Fibroblast of upper back skin (primary cell): ENCODE results near the gene PTPRQ.
"Not testable (repeated sequence)": the region's sequence is repeated elsewhere in the genome, so short reads cannot be mapped to it uniquely, and the experiment has no call there.

Source experiments
- DNase-seq: peaks from one replicate; pipeline ENCODE4 v3.0.0-alpha.2; 2013

PTPRQ gene, protein sequence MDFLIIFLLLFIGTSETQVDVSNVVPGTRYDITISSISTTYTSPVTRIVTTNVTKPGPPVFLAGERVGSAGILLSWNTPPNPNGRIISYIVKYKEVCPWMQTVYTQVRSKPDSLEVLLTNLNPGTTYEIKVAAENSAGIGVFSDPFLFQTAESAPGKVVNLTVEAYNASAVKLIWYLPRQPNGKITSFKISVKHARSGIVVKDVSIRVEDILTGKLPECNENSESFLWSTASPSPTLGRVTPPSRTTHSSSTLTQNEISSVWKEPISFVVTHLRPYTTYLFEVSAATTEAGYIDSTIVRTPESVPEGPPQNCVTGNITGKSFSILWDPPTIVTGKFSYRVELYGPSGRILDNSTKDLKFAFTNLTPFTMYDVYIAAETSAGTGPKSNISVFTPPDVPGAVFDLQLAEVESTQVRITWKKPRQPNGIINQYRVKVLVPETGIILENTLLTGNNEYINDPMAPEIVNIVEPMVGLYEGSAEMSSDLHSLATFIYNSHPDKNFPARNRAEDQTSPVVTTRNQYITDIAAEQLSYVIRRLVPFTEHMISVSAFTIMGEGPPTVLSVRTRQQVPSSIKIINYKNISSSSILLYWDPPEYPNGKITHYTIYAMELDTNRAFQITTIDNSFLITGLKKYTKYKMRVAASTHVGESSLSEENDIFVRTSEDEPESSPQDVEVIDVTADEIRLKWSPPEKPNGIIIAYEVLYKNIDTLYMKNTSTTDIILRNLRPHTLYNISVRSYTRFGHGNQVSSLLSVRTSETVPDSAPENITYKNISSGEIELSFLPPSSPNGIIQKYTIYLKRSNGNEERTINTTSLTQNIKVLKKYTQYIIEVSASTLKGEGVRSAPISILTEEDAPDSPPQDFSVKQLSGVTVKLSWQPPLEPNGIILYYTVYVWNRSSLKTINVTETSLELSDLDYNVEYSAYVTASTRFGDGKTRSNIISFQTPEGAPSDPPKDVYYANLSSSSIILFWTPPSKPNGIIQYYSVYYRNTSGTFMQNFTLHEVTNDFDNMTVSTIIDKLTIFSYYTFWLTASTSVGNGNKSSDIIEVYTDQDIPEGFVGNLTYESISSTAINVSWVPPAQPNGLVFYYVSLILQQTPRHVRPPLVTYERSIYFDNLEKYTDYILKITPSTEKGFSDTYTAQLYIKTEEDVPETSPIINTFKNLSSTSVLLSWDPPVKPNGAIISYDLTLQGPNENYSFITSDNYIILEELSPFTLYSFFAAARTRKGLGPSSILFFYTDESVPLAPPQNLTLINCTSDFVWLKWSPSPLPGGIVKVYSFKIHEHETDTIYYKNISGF (N-terminal part only)

DNA sequence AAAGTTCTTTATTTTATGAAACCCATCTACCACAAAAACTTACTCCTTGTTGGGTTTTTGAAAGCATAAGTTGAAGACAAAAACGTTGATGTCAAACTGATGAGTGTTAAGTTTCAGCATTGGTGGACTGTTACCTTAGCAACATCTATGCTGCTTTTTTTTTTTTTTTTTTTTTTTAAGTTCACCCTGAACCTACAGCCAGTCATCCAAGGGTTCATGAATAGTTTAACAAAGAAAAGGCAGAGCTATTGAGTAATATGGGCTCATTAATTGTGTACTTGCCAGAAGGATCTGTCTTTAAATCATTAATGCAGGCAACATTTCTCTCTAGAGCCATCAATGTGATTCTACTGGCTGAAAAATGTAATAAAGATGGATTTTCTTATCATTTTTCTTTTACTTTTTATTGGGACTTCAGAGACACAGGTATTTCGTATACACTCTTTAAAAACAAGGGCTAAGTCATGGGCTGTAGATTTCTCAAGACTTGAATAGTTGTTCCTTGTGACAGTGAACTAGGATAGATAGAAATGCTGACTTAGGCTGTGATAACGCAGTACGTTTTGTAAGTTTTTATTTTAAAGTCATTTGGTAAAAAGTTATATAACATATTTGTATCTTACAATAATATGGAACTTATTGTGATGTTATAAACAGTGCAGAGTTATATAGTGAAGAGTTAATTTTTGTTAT, at the start of gene PTPRQ:
TSS of gene PTPRQ (plus strand) at position 262 of the 693 bp plus-strand sequence. CDS start at position 373, 111 bp downstream.
- peak; percentile 62 for DNase-seq

DNA sequence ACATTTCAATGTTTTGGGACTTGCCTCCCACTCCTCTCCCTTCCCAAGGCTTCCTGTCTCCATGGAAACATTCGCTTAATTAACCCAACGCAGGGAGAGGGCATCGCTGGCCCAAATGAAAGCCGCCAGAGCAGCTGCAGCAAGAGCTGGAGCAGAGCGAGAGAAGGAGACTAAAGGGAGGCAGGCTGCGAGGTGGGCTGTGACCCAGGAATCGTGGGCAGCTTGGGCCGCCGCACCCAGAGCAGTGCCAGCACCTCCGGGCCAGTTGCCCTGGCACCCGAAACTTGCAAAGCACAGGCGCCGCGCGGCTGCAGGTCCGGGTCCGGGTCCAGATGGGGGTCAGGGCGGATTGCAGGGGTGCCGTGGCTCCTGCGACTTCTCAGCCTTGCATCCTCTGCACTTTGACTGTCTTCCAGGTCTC, 43.5 kb upstream of the PTPRQ start:
- DNase-seq: no peak

DNA sequence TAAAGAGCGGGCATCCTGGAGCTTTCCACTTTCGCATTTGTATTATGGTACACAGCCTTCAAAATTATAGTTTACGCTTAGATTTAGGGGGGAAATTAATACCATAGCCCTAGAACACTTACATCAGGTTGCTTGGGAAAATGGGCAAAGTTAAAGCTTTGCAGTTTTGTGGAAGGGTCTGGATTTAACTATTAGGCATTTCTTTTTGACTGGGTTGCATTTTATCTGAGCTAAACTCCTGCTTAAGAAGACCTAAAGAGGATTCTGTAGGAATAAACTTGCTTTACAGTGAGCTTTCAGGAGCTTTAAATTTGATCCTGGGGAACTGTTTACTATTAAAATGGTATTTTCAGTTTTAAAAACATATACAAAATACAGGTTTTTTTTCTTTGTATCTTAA, 42.8 kb upstream of the PTPRQ start:
- no peak for DNase-seq

DNA sequence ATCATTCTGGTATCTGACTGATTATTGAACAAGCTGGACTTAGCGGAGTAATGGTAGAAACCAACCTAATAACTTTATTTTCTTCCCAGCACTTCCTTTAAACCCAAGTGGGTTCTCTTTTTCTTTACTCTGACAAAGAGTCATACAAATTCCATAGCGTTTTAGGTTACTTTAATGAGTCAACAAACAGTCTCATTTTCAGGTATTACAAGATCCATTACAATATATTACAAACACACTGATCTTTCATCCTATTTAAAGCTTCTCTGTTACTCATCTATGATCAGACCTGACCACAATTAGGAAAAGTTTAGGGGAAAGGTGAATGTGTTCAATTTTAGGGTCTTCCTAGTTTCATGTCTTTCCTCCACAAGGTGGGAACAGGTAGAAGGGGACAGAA, 39.4 kb upstream of the PTPRQ start:
- DNase-seq: no peak

DNA sequence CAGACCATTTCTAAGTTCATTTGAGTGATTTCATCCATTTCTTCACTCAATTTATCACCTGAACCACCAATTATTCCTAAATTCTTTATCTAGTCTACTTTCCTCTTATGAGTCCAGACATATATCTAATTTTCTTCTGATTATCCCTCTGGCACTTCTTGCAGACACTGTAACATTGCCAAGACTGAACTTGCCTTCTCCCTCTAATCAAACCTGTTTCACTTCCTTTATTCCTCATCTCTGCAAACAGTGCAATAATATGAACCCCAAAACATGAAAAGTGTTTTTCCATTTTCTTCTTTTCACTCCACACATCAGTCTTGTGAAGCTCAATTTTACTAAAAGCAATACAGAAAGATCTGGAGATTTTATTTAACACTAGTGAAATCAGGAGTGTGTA, 37.8 kb upstream of the PTPRQ start:
- no peak for DNase-seq

DNA sequence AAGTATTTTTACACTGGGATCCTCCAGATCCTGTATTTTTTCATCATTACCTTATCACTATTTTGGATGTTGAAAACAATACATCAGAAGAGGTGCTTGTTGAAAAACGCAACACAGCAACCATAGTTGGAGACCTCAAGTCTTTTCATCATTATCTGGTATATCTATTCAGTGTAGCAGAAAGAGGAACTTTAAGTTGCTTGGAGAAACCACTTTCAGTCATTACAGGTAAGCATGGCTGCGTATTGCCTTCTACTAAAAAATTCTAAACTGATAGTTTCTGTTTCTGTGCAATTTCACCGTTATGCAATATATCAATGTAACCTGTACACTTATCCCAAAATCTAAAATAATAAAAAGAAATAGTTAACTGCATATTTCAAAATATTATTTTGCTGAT, 32.2 kb upstream of the PTPRQ start:
- no peak for DNase-seq

DNA sequence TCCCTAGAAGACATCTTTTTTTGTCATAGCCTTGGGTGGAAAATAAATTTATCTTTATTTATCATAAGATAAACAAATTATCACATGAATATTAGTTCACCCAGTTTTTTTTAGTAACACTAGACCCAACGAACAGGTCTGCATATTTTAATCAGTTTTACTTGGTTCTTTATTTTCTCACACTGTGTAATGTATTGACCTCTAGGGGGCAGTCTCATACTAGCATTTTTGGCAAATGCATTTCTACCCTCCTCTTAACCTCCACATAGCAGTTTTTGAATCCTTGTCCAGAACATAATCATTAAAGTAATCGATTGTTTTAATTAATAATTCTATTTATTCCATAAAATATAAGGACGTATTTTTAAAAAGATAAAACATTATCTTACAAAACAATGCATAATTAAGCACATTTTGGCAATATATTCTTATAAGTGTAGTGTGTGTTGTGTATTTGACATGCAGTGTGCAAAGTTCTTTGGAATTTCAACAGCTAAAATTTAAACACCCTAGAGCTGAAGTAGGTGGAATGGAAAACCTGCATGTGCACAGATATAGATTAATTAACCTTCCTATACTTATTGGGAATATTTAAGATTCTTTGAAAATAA, 31.6 kb upstream of the PTPRQ start:
- DNase-seq: peak; percentile 65

DNA sequence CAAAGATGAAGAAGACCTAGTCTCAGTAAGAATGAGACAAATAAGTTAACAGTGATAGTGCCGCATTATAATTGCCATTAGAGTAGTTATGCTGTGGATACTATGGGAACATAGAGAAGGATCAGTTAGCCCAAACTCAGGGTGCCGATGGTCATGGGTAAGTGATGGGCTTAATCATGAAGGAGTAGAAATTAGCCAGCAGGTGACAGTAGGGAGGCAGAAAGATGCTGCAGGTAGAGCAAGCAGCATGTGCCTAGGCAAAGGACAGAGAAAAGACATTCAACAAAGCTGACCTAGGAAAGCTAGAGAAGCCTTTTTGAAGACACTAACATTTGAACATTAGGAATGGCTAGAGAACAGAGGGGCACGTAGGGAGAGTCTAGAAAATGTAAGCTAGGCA, 30.6 kb upstream of the PTPRQ start:
- DNase-seq: no peak

DNA sequence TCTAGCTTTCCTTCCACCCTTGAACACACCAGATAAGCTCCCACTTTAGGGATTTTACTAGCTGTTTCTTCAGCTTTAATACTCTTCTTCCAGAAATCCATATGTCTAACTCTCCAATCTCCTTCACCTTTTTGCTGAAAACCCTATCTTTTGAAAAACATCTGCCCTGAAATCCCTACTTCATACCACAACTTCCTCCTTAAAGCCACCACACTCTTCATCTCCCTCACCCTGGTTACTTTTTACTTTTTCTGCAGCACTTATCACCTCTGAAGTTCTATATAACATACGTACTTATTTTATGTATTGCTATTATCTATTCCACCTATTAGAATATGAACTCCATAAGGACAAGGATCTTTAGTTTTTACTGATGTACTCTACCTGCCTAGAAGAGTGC, 28.6 kb upstream of the PTPRQ start:
- DNase-seq: no peak

DNA sequence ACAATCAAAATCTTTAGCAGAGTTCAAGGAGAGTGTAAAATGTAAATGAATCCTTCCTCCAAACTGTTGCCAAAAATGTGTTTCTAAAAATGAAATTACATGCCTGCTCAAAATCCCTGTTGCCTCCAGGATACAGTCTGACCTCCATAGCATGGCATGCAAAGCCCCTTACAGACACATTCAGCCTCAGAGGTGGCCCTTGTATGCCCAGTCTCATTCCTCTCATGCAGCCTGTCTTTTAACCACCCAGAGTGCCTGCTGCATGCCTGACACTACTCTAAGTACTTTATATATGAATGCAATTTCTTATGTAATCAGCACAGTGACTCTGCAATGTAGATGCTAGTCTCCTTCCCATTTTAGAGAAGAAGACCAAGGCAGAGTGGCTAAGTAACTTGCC, 24.4 kb upstream of the PTPRQ start:
- DNase-seq: peak; percentile 76

DNA sequence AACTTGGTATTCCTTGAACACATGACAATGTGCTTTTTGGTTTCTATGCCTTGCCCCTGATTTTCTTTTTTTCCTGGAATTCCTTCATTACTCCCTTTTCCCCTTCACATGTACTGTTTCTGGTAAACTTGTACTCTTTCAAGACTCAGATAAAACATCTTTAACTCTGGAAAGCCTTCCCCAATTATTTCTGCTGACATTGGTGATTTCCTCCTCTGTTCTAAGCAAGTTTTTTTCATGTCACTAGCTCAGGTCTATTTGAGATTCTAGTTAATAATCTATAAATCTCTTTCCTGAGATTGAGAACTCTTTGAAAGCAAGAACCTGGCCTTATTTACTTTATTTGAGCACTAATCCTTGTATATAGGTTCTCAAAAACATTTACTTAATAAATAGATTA, 24.0 kb upstream of the PTPRQ start:
- no peak for DNase-seq

DNA sequence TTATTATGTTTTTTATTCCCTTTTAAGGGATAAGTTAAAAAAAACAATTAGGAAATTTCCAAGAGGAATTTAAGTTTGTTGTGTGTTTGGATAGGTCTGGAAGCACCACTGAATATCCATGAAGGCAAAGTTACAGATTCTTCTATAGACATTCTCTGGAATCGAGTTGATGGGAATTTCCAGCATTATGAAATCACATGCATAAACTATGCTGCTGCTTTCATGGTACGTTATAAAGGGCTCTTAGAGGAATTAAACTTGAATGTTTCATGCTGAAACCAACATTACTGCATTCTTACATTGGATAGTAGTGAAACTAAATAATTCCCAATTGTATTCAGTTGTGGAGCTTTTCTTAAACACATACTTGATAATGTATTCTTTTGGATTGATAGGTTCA, 21.5 kb upstream of the PTPRQ start:
- DNase-seq: peak; percentile 72

DNA sequence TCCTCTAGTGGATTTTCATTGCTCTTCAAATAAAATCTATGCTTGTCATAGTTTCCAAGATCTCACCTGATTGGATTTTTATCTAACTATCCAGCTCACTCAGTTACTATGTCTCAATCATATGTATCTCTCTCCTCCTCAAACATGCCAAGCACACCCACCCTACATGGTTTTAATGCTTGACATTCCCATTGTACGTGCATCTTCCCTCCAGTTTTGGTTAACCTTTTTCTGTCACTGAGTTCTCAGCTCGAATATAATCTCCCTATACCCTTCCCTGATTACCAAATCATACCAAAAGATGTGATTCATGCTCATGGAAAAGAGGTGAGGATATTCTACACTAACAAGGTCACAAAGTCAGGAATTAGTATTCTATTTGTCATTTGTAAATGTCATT, 12.0 kb upstream of the PTPRQ start:
- peak; percentile 40 for DNase-seq

DNA sequence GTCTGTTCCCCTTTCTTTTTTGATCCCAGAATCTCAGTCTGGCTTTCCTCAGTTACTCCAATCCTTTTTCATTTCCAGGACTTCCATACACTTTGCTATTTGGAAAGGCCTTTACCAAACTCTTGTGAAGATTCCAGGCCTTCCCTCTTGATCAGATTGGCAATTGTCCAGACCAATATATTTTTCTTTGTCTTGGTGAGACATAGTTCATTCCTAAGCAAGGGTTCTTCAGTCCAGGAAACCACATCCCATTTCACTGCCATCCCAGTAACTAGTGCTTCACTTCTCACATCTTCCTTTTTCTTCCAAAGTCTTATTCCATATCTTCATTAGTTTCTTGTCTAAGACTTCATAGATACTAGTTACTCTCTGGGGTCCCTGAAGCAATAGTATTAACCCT, 2.1 kb upstream of the PTPRQ start:
- peak; percentile 92 for DNase-seq

DNA sequence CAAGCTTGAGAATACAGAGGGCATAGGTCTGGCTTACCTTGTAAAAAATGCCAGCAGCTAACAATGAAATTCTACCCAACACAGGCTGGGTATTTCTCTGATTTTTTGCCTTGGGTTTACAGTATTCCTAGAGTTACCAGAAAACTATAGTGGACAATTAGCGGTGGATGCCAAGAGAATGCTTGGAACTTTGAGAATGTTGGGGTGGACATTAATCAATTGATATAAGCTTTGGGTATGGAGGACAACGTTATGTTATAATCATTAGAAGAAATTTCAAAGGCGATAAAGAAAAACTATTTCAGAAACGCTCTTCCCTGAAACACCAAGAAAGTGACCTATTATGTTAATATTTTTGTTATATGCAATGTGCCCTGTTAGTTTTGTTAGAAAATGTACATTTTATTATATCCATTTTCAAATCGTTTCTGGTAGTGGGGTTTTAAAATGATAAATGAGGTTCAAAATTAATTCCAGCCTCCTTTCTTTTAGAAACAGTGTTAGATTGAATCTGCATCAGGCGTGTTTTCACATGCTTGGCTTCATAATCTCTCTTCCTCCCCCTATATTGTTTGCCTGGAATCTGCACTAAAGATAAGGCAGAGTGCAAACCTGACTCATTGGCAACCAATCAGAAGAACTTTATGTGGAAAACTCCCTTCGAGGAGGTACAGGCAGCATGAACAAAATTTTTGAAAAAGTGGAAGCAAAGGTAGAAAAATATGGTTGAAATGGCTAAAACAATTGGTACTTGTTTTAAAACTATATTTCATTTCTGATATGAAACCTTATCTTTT, 1.4 kb upstream of the PTPRQ start:
- peak; percentile 49 for DNase-seq

DNA sequence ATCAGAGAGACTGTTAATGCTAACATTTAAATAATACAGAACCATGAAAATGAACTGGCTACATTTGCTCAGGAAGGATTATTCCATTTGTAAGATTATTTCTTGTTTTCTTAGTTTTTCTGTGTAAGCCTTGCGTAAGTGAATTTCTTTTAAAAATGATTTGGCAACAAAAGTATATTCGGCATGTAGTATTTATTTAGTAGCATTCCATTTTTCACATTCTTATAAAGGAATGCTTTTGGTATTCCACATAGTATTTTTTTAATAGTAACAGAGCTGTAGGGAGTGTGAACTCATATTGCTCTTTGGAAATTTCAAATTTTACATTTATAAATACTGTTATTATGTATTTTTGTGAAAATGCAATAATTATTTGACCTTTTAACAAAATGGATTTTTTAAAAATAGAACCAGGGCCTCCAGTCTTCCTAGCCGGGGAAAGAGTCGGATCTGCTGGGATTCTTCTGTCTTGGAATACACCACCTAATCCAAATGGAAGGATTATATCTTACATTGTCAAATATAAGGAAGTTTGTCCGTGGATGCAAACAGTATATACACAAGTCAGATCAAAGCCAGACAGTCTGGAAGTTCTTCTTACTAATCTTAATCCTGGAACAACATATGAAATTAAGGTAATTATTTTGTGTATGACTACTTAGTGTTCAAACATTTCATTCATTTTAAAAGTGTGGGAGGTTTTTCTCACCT, 1.2 kb downstream of the PTPRQ start:
- DNase-seq: peak; percentile 62

DNA sequence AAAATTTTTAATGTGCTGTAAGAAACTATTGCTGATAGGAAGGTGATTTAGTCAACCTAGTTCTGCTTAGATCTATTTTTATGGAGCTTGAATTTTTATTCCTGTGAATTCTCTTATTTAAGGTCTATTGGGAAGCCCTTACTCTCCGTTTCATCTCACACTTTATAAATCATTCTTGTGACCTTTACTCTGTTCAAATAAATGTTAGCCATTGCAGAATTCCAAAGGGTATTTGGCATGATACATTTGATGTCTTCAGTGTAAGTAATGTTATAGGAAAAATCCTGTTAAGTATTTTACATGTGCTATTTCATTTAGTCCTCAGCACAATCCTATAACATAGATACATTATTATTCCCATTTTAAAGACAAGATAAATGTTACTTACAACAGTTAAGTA, 12.5 kb downstream of the PTPRQ start:
- DNase-seq: no peak

DNA sequence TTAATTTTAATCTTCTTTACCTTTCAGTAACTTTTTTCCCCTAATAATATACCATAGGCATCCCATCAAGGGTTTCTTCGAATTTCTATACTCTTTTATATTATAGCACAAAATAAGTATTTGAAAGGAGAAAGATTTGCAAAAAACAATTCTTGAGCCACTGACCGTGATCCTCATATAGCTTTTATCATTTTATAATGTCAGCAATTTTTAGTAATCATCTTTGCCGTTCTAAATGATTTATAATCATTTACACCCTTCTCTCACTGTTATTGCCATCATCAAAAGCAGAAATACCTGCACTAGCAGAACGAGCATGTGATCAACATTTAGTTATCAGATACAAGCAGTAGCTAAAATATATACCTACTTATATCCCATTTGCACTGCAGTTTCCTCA, 16.9 kb downstream of the PTPRQ start:
- no peak for DNase-seq

DNA sequence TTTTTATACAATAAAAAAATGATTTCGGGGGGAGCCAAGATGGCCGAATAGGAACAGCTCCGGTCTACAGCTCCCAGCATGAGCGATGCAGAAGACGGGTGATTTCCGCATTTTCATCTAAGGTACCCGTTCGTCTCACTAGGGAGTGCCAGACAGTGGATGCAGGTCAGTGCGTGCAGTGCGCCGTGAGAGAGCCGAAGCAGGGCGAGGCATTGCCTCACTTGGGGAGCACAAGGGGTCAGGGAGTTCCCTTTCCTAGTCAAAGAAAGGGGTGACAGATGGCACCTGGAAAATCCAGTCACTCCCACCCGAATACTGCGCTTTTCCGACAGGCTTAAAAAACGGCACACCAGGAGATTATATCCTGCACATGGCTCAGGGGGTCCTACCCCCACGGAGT, 17.8 kb downstream of the PTPRQ start:
- DNase-seq: not testable (repeated sequence)

DNA sequence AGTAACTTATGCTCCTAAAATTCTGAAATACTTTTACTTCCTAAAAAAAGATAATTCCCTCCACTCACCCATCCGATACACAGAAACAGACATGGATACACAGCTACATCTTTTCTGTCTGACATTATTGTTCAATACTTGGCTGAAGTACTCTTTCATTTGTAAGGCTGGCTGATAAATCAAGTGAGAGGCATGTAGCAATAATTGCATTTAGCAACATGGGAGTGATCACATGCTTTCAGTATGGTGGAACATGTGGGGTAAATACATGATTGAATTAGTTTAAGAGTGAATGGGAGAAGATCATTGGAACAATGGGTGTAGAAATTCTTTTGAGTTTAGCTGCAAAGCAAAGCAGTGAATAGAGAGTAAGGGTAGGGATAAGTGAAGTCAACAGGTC, 25.6 kb downstream of the PTPRQ start:
- DNase-seq: peak; percentile 43

DNA sequence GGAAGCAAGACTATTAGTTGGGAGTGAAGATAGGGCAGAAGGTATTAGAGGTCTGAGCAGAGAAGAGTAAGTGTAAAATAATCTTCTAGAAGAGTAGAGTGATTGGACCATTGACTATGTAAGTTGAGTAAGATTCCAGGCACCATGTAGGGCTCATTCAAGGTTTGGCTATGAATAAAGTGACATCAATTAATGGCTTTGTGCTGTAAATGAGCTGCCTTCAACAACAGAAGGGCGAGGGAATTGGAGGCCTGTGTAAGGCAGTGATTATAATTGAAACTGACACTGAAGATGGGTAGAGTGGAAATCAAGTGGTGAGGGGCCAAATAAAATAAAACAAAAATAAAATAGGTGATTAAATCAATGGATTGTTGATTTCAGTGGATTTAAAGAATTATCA, 26.4 kb downstream of the PTPRQ start:
- DNase-seq: no peak
